GM12878 (cell line): ENCODE results near the gene PRKN.

Experiments
- EP300 ChIP-seq, 2 experiments: fragments of 150-350 bp in 1 of 2; IDR thresholded peaks; 2 replicates each; pipeline ENCODE4 v1.6.1; 2011 to 2012; ENCODE audit warnings: low read depth in 2 of 2, low read length in 2 of 2, borderline replicate concordance in 1 of 2, improper control_type of control experiment in 1 of 2, inconsistent platforms in 1 of 2; ENCODE audit not compliant: control insufficient read depth in 1 of 2
- TBL1XR1 ChIP-seq: IDR thresholded peaks from 2 replicates; pipeline ENCODE4 v1.6.1; 2012; ENCODE audit warnings: low read depth, low read length, improper control_type of control experiment

- TF ChIP-seq EP300 (IDR thresholded peaks at IDR 0.05; ENCODE audit: borderline replicate concordance in 1 of 2, control insufficient read depth in 1 of 2, low read depth in 2 of 2, low read length in 2 of 2) (no peak), TBL1XR1 (no peak)
These were observed 786.0 kb downstream of the PRKN start for GRCh38 chr6:161941565-161941964.
